ENCODE results near the gene MAN1C1. TPM values are rescaled to one million over a fixed set of nuclear protein-coding genes. Genes with fewer than 3 reads are reported as not detected.

The MAN1C1 gene
- total RNA-seq, 1 donor from 2014 or later, result 5.4 TPM

DNA sequence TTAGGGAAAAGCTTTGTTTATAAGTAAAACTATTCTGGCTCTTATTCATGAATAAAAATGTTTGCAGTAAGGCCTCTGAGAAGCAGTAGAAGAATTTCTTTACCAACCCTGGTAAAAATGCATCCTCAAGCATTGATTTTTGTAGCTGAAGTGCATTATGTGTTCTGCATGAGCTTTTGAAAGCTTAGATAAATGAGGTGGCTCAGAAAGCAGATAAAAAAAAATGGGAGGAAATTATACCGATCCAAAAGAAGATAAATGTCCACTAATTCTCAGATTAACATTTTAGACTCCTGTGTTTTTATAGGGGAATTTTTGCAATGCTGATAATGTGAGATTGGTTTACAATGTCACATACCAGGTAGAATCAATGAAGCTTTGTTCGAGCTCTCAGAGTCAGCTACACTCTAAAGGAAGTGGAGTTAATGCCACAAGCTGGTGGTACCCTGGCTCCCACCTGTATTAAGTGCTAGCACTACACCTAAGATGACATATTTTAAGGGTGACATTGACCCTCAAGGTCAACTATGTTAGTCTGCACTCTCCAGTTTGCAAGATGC lies 97.9 kb downstream of the MAN1C1 start:
- no peak overlapping the region for H3K4me3 Mint-ChIP-seq (ENCODE audit: unreplicated experiment)
- no peak for DNase-seq
- peaks cover 1% of the 10 kb centered on the region for H3K27me3 Mint-ChIP-seq (ENCODE audit: unreplicated experiment)
- TF ChIP-seq, protein P1, sequence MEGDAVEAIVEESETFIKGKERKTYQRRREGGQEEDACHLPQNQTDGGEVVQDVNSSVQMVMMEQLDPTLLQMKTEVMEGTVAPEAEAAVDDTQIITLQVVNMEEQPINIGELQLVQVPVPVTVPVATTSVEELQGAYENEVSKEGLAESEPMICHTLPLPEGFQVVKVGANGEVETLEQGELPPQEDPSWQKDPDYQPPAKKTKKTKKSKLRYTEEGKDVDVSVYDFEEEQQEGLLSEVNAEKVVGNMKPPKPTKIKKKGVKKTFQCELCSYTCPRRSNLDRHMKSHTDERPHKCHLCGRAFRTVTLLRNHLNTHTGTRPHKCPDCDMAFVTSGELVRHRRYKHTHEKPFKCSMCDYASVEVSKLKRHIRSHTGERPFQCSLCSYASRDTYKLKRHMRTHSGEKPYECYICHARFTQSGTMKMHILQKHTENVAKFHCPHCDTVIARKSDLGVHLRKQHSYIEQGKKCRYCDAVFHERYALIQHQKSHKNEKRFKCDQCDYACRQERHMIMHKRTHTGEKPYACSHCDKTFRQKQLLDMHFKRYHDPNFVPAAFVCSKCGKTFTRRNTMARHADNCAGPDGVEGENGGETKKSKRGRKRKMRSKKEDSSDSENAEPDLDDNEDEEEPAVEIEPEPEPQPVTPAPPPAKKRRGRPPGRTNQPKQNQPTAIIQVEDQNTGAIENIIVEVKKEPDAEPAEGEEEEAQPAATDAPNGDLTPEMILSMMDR (IDR thresholded peaks at IDR 0.05; ENCODE audit: partially characterized antibody, unreplicated experiment), result no peak
- peaks cover 2% of the 10 kb centered on the region for H3K9me3 Mint-ChIP-seq (ENCODE audit: unreplicated experiment)
- H3K27ac Mint-ChIP-seq (ENCODE audit: unreplicated experiment), result no peak overlapping the region
- peaks cover 9% of the 10 kb centered on the region for H3K4me1 Mint-ChIP-seq (ENCODE audit: low read depth, unreplicated experiment)
- peaks cover 5% of the 10 kb centered on the region for H3K36me3 Mint-ChIP-seq (ENCODE audit: unreplicated experiment)

DNA sequence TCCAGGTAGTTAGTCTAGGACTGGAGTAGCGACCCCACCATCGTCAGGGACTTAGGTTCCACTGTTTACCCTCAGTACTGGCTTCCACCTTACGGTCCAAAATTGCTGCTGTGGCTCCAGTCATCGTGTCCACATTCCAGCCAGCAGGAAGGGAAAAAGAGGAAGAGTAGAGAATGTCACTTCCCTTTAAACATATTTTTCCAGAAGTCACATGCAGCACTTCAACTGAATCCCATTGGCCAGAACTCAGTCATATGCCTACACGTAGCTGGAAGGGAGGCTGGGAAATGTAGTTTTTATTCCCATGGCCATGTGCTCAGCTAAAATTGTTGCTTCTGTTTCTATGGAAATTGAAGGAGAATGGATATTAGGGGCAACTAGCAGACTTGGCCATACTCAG lies 99.3 kb downstream of the MAN1C1 start:
- Mint-ChIP-seq H3K27me3 (ENCODE audit: unreplicated experiment) (peaks cover 1% of the 10 kb centered on the region), H3K4me3 (ENCODE audit: unreplicated experiment) (no peak overlapping the region), H3K27ac (ENCODE audit: unreplicated experiment) (no peak overlapping the region), H3K4me1 (ENCODE audit: low read depth, unreplicated experiment) (peaks cover 9% of the 10 kb centered on the region), H3K9me3 (ENCODE audit: unreplicated experiment) (no peaks in the 10 kb centered on the region), H3K36me3 (ENCODE audit: unreplicated experiment) (peaks cover 5% of the 10 kb centered on the region)
- TF ChIP-seq, protein P1 (IDR thresholded peaks at IDR 0.05; ENCODE audit: partially characterized antibody, unreplicated experiment), result no peak
- no peak for DNase-seq

DNA sequence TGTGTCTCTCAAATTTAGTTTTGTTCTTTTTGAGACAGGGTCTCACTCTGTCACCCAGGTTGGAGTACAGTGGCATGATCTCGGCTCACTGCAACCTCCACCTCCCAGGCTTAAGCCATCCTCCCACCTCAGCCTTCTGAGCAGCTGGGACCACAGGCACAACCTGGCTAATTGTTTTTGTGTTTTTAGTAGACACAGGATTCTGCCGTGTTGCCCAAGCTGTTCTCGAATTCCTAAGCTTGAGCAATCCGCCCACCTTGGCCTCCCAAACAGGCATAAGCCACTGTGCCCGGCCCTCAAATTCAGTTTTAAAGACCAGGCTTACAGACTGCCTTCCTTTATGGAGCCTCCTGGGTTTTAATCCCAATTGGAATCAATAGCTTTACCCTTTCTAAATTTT lies 99.7 kb downstream of the MAN1C1 start:
- TF ChIP-seq, protein P1 (IDR thresholded peaks at IDR 0.05; ENCODE audit: partially characterized antibody, unreplicated experiment), result no peak

DNA sequence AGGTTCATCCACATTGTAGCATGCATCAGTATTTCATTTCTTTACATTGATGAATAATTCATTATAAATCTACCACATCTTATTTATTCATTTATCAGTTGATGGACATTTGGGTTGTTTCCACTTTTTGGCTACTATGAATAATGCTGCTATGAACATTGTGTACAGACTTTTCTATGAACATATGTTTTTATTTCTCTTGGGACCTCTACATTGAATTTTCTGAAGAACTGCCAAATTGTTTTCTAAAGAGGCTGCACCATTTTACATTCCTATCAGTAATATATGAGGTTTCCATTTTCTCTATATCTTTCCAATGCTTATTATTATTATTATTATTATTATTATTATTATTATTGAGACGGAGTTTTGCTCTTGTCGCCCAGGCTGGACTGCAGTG lies 102.1 kb downstream of the MAN1C1 start:
- Mint-ChIP-seq H3K27ac (ENCODE audit: unreplicated experiment) (no peak overlapping the region), H3K36me3 (ENCODE audit: unreplicated experiment) (peaks cover 5% of the 10 kb centered on the region), H3K4me1 (ENCODE audit: low read depth, unreplicated experiment) (peaks cover 8% of the 10 kb centered on the region), H3K9me3 (ENCODE audit: unreplicated experiment) (no peaks in the 10 kb centered on the region), H3K27me3 (ENCODE audit: unreplicated experiment) (peaks cover 3% of the 10 kb centered on the region), H3K4me3 (ENCODE audit: unreplicated experiment) (no peak overlapping the region)
- TF ChIP-seq, protein P1 (IDR thresholded peaks at IDR 0.05; ENCODE audit: partially characterized antibody, unreplicated experiment), result no peak
- DNase-seq, result no peak

More for the DNA sequence above, 99.7 kb downstream of the MAN1C1 start:
- Mint-ChIP-seq H3K4me3 (ENCODE audit: unreplicated experiment) (no peak overlapping the region), H3K27me3 (ENCODE audit: unreplicated experiment) (peaks cover 1% of the 10 kb centered on the region), H3K9me3 (ENCODE audit: unreplicated experiment) (no peaks in the 10 kb centered on the region), H3K36me3 (ENCODE audit: unreplicated experiment) (peaks cover 5% of the 10 kb centered on the region), H3K27ac (ENCODE audit: unreplicated experiment) (no peak overlapping the region), H3K4me1 (ENCODE audit: low read depth, unreplicated experiment) (peaks cover 9% of the 10 kb centered on the region)
- no peak for DNase-seq

DNA sequence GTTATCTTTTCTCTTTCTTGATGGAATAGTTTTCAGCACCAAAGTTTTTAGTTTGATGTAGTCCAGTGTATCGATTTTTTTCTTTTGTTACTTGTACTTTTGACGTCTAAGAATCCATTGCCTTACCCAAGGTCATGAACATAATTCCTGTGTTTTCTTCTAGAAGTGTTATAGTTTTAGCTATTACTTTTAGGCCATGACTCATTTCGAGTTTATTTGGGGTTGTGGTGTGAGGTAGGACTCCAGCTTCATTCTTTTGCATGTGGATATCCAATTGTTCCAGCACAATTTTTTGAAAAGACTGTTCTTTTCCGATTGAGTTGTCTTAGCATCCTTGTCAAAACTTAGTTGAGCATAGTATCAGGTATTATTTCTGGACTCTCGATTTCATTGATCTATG lies 104.0 kb downstream of the MAN1C1 start:
- H3K36me3 Mint-ChIP-seq (ENCODE audit: unreplicated experiment), result peaks cover 5% of the 10 kb centered on the region
- no peak overlapping the region for H3K27ac Mint-ChIP-seq (ENCODE audit: unreplicated experiment)
- H3K4me1 Mint-ChIP-seq (ENCODE audit: low read depth, unreplicated experiment), result peaks cover 12% of the 10 kb centered on the region
- TF ChIP-seq, protein P1 (IDR thresholded peaks at IDR 0.05; ENCODE audit: partially characterized antibody, unreplicated experiment), result no peak
- no peak overlapping the region for H3K4me3 Mint-ChIP-seq (ENCODE audit: unreplicated experiment)
- no peak for DNase-seq
- peaks cover 3% of the 10 kb centered on the region for H3K27me3 Mint-ChIP-seq (ENCODE audit: unreplicated experiment)
- no peaks in the 10 kb centered on the region for H3K9me3 Mint-ChIP-seq (ENCODE audit: unreplicated experiment)
